ENCODE measurements around the gene PHF8.
A peak's percentile ranks its signal among the peaks of the same experiment; 100 is the strongest.

PHF8 gene

DNA sequence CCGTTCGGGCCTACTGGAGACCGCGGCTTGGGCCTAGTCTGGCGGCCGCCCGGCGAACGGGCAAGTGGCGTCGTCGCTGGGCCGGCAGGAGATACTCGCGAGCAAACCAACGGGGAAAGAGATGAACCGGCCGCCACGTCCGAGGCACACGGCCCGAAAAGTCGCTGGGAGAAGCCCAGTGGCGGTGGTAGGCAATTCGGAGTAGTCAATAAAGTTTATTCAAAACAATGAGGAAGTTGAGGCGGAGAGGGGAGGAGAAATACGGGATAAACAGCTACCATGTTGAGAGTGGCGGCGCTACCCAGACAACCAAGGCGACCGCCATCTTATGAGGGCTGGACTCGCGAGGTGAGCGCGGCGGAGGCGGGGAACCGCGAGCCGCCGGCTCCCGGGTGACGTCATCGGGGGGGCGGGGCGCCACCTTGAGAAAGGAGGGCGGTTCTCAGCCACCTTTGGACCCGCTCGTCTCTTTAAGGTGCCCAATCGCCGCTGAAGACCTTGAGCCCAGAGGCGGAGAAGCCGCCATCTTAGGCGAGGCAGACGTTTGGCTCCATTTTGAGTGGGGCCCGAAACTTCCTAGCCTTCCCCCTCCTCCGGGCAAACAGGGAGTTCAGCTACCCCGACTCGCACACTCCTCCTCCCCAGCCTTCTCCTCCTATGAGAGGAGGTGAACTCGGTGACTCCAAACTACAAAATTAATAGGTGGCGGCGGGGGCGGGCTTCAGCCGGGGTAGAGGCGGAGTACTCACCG lies at the start of gene PHF8:
PHF8 (minus strand) TSS at position 348 of the 751 bp plus-strand sequence. CDS start 1,745 bp downstream, outside the sequence.
- peak; percentile 86 for DNase-seq (ENCODE audit: low read depth in 2 of 2)

- no peak for DNase-seq (ENCODE audit: low read depth in 2 of 2)
Measured at GRCh38 chrX:54093571-54093970, 49.3 kb upstream of the PHF8 start.

DNA sequence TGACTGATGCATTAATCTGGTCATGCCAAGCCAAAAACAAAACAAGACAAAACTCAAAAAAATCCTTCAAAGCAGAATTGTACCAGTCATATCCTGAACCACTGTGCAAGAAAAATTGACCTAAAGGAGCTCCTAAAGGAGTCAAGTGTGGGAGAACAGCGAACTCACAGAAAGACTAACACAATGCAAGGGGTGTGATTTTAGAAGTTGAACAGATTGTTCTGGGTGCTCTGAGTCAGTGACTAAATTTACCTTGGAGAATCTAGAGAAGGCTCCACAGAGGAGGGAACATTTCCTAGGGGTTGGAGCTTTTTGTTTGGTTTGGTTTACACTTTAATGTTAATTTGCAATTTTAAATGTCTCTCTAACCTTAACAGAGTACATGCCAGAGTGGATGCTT lies 48.9 kb upstream of the PHF8 start:
- DNase-seq (ENCODE audit: low read depth in 2 of 2), result no peak

DNA sequence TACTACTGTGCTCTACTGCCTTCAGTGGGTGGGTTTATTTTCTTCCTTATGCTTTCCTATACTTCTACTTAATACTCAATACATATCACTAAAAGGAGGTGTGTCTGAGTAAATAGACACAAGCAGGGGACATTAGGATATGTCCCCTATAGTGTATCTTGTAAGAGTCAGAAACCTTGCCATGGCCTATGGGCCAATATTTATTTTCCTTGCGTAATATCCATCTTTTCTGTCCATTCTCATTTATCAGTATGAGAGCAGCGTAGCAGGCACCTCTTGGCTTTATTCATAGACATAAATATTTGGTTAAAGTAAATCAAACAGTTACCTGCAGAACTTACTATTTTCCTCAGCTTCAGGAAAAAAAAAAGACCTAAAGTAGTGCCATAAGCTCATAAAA lies 46.6 kb upstream of the PHF8 start:
- DNase-seq (ENCODE audit: low read depth in 2 of 2), result no peak

DNA sequence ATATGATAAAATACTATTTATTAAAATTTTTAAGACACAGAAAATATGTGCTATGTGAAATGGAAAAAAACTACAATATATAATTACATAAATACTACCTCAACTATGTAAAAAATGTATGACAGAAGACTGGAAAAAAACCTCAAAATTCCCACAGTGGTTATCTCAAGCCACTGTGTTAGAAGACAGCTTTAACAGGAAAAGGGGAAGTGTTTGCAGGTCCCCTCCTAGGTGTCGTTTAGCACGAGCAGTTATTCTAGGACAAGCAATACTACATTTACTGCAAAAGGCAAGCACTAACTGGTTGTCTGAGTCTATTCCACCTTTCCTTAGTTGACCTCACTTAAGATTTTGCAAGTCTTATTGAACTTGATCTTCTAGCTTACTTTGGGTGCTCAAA lies 44.9 kb upstream of the PHF8 start:
- DNase-seq (ENCODE audit: low read depth in 2 of 2), result no peak

- DNase-seq (ENCODE audit: low read depth in 2 of 2), result no peak
Measured at GRCh38 chrX:54087661-54088060, 43.4 kb upstream of the PHF8 start.

DNA sequence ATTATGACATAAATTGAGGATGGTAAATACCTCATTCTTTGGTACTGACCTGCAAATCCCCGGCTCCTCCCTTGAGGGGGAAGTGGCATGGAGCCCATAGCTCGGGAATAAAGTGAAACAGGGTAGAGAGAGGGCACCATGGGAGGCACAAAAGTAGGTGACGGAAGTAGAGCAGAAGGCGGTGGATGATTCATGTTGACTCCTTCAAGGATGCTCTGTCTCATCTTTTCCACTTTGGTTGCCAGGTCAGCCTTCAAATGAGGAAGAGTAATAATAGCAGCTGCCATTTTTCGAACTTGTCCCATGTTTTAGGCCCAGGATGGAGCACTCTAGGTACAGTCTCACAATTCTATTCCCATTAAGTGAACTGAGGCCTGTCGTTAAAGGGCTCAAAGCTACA lies 41.4 kb upstream of the PHF8 start:
- no peak for DNase-seq (ENCODE audit: low read depth in 2 of 2)

DNA sequence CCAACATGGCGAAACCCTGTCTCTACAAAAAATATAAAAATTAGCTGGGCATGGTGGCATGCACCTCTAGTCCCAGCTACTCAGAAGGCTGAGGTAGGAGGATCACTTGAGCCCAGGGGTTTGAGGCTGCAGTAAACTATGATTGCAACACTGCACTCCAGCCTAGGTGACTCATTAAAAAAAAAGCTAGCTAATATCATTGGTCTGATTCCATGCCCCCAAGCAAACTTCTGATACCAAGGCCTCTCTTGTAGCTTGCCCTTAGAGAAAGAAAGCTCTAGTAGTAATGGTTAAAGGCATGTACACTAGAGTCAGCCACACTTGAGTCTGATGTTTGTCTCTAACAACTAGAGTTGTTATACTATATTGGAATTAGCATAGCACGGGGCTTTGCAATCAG lies 32.6 kb upstream of the PHF8 start:
- DNase-seq (ENCODE audit: low read depth in 2 of 2), result no peak

- no peak for DNase-seq (ENCODE audit: low read depth in 2 of 2)
Measured at GRCh38 chrX:54074826-54075225, 30.6 kb upstream of the PHF8 start.

DNA sequence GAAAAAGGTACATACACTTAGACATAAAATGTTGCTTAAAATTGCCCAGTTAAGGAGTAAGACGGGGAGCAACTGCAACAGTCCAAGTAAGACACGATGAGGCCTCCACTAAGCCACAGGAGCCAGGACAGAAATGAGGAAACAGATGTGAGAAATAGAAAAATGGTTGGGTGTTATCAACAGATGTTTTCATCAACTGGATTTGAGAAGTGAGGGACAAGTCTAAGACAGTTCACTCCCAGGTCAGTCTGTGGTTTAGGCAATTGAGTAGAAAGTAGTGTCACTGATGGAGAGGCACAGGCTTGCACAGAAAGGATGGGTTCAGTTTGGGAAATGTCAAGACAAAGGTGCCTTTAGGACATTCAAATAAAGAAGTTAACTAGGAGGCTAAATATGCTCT lies 23.5 kb upstream of the PHF8 start:
- no peak for DNase-seq (ENCODE audit: low read depth in 2 of 2)

DNA sequence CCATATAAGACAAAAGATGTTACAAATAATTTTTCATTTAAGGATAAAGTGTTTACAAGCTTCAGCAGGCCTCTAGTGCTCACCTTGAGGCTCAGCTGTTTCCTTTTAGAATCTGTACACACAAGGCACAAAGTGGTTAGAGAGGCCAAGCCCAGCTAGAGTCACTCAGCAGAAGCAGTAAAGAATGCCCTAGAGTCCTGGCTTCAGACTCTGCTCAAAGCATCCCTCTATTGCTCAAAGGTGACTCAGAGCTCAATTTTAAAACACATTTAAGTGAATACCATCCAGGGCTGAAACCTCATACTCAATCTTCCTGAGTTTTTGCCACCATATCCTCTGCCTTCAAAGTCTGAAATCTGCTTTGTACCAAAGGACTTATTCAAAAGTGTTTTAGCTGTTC lies 22.6 kb upstream of the PHF8 start:
- no peak for DNase-seq (ENCODE audit: low read depth in 2 of 2)

DNA sequence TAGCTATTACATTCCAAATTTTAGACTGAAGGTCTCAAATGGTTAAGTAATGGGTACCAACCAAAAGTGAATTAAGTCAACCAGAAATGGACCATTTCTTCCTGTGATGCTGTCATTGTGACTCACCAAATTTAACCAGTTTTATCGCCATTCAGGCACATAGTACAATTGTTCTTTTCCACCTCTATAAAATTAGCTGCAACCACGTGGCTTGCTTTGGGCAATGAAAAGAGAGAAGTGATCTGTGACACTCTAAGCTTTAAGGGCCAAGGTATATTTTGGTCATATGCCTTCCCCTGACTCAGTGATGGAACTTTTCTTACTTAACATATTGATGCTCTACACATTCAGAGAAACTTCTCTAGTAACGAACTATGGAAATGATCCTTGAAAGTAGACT lies 20.3 kb upstream of the PHF8 start:
- no peak for DNase-seq (ENCODE audit: low read depth in 2 of 2)

DNA sequence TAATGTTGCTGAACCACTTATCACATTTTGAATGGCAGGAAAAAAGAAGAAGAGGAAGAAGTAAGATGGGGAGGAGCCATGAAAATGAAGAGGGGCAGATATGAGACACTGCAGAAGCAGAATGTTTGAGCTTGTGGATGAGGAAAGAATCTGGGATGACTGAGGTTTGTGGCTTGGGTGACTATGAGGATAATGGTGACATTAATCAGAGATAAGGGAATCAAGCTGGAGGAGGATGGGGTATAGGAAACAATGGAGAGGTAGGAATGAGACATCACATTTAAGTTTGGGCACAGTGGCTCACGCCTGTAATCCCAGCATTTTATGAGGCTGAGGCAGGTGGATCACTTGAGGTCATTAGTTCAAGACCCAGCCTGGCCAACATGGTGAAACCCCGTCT lies 19.1 kb upstream of the PHF8 start:
- DNase-seq (ENCODE audit: low read depth in 2 of 2), result no peak

- no peak for DNase-seq (ENCODE audit: low read depth in 2 of 2)
Measured at GRCh38 chrX:54049801-54050200, 5.5 kb upstream of the PHF8 start.

DNA sequence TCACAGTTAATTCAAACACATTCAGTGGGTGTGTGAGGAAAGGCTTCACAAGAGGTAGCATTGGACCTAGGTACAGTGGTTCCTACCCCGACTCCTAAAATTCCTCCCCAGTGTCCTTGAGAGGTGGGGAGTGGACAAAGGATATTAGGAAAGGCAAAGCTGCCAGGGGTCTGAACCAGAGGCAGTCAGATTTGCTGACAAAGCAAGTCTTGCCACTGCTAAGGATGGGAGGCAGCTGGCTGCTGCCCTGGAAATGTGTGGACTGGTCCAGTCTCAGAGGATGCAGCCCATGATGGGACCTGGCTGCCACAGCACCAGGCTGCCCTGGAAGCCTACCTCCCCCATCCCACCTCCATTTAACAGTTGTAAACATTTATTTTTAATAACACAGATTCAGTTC lies 4.1 kb upstream of the PHF8 start:
- no peak for DNase-seq (ENCODE audit: low read depth in 2 of 2)

- no peak for DNase-seq (ENCODE audit: low read depth in 2 of 2)
Measured at GRCh38 chrX:54045563-54046228, 1.4 kb upstream of the PHF8 start.

GRCh38 chrX:54044877-54045338 lies 635 bp upstream of the PHF8 start:
- DNase-seq (ENCODE audit: low read depth in 2 of 2), result no peak

DNA sequence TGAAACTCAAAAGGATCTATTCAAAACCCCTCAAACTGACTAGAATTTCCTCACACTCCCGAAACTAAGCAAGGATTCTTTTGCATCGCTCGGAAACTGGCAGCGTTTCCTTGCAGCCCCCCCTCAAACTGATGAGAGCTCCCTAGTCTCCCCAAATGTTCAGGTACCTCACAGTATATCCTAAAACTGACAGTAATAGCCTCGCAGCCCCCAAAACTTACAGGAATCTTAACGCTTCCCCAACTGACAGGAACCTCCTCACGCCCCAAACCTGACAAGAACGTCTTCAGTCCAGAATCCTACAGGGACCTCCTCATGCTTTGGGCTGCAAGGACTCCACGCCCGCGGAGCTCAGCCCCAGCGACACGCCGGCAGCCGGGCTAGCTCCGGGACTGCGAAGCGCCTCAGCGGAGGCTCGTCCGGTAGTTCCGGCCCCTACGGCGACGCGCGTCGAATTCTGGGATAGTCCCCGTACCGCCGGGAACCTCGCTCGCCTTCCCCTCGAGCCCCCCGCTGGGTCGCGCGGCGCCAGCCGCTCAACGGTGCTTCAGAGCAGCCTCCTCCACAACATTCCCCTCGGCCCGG lies 640 bp downstream of the PHF8 start:
- peak in 1 of 2 donors; percentile 5 for DNase-seq (ENCODE audit: low read depth in 2 of 2)

DNA sequence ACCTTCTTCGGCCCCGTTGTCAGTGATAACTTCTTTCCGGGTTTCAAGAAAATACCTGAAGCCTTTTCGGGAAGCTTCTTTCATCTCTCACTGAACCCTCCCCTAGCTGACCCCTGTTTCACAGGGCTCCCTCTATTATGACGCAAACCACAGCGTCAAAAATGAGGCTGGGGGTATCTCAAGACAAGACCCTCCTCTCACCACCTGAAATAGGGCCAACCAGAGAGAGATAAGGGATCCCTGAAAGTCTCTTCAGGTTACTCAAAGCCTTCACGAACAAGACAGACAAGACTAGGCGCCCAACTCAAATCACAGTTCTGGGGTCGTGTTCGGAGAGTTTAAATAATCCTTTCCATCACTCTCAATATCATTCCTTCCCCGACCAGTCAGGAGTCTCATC lies 1.2 kb downstream of the PHF8 start:
- no peak for DNase-seq (ENCODE audit: low read depth in 2 of 2)

DNA sequence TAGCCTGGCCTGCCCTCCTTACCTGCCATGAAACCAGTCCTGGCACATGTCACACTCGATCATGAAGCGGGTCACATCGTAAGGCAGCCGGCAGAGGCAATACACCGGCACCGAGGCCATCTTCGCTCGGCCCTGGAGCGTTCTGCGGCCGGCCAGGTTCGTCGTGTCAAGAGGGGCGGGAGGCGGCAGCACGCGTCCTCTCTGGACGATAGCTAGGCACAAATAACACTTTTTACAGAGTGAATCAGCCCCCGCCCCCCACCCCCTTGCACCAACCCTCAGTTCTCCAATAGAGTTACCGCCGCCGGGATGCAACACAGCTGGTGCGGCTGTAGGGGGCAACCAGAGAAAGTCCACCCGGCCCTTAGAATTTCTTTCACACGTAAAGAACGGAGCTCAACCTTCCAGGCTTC lies 1.7 kb downstream of the PHF8 start:
- DNase-seq (ENCODE audit: low read depth in 2 of 2), result peak in 1 of 2 donors; percentile 13

- DNase-seq (ENCODE audit: low read depth in 2 of 2), result no peak
Measured at GRCh38 chrX:54030329-54030728, 13.9 kb downstream of the PHF8 start.

- no peak for DNase-seq (ENCODE audit: low read depth in 2 of 2)
Measured at GRCh38 chrX:54029529-54030143, 14.6 kb downstream of the PHF8 start.

DNA sequence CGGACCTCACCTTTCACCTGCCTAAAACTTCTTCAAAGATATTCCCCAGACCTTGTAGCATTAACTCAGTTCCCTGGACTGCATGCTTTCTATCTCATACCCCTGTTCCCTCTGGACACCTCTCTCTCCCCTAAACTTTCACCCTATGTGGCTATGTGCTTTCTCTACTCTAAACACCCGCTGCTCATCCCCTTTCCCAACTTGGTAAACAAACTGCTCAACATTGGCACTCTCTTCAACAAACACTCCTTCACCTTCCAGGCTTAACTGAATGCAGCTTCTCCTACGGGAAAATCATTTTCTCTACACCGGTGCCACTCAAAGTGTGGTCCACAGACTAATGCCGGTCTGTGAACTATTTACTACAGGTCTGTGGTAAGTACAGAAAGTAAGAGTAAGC lies 19.9 kb downstream of the PHF8 start:
- DNase-seq (ENCODE audit: low read depth in 2 of 2), result no peak
